ENCODE results near the gene RNPEPL1.

DNA sequence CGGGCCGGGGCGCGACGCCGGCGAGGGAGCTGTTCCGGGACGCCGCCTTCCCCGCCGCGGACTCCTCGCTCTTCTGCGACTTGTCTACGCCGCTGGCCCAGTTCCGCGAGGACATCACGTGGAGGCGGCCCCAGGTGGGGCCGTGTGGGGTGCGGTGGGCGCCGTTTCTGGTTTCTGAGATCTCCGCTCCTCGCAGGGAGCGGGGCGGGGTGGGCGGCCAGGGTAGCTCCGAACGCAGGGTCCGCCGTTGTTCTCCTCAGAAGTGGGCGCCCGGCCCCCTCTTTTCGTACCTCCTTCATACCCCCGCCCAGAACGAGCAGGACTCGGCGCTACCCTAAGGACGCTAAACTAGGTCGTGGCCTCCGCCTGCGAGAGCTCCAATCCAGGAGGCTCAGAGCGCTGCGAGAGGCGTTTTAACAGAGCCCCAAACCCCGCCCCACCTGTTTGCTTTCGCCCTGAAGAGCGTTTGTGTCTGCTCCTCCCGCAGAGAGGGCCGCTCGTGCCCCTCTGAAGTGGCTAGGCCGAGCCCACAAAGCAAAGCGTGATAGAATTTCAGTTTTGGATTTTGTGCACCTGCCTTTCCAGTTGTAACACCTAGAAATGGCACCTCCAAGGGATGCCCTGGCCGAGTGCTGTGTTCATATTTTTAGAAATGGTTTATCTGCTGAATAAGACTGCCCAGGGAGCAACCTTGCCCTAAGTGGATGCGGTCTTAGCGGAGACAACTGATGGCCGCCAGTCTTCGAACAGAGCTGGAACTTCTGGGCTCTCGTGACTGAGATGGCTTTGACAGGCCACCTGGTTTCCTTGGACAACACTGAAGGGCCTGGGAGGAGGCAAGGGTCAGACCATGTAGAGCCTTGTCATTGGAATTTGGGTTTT is 18.9 kb downstream of the RNPEPL1 start:
- TF ChIP-seq, protein P1, sequence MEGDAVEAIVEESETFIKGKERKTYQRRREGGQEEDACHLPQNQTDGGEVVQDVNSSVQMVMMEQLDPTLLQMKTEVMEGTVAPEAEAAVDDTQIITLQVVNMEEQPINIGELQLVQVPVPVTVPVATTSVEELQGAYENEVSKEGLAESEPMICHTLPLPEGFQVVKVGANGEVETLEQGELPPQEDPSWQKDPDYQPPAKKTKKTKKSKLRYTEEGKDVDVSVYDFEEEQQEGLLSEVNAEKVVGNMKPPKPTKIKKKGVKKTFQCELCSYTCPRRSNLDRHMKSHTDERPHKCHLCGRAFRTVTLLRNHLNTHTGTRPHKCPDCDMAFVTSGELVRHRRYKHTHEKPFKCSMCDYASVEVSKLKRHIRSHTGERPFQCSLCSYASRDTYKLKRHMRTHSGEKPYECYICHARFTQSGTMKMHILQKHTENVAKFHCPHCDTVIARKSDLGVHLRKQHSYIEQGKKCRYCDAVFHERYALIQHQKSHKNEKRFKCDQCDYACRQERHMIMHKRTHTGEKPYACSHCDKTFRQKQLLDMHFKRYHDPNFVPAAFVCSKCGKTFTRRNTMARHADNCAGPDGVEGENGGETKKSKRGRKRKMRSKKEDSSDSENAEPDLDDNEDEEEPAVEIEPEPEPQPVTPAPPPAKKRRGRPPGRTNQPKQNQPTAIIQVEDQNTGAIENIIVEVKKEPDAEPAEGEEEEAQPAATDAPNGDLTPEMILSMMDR (conservative IDR thresholded peaks at IDR 0.05; ENCODE audit: low read depth, low read length) = no peak
- TF ChIP-seq EZH2 (IDR thresholded peaks at IDR 0.05; ENCODE audit: low read length, unreplicated experiment) = no peak

Measured in PC-3 (cell line).